Loucy (cell line): Measurements from ENCODE around the gene SYNRG.

Experiments used
- CTCF ChIP-seq: fragments of 200-600 bp; sonication (generic); conservative IDR thresholded peaks from 2 replicates; pipeline ENCODE4 v1.5.1; 2014; ENCODE audit warnings: mild to moderate bottlenecking, antibody characterized with exemption, low read length
- EZH2phosphoT487 ChIP-seq: fragments of 200-600 bp; IDR thresholded peaks from 2 replicates; pipeline ENCODE4 v1.6.1; 2018; ENCODE audit warnings: antibody characterized with exemption, mild to moderate bottlenecking, moderate library complexity, borderline replicate concordance

- no peak for TF ChIP-seq CTCF
- TF ChIP-seq EZH2phosphoT487, result no peak
Observed at GRCh38 chr17:37543637-37544052, 65.6 kb downstream of the SYNRG start.
